Endothelial cell of umbilical vein (primary cell): ENCODE measurements around the gene KDSR. TPM values are rescaled to one million over a fixed set of nuclear protein-coding genes. Genes with fewer than 3 reads are reported as not detected.

ENCODE experiments used
- BruUV-seq: library from RNA; stranded (reverse); fragments of 400-500 nt; replicated peaks from 2 replicates; lab custom pipeline; 2021; lab: Mats Ljungman, UMichigan
- CTCF ChIA-PET: fragments of 300-600, 350-600 bp; sonication (Branson Sonifier 250); formaldehyde crosslinking; loops from one replicate; lab custom pipeline; 2021; ENCODE audit warnings: antibody characterized with exemption, inconsistent platforms; lab: Charles Lee
- POLR2A ChIA-PET: fragments of 300-600, 350-600 bp; sonication (Branson Sonifier 250); formaldehyde crosslinking; loops from one replicate; lab custom pipeline; 2021; ENCODE audit warnings: antibody characterized with exemption, inconsistent platforms; lab: Charles Lee
- DNase-seq: peaks from one replicate; pipeline ENCODE4 v3.0.0-alpha.2; 2011; ENCODE audit warnings: low read depth, low spot score
- FAIRE-seq: peaks from 2 replicates; lab custom pipeline; 2011; peaks lifted over from hg19 to GRCh38; lab: Jason Lieb, UNC
- H2AFZ ChIP-seq: 2 replicates; pipeline ENCODE4 v1.6.0; 2012; ENCODE audit warnings: low read depth, low read length, control low read depth, inconsistent platforms
- H3K27ac ChIP-seq: 2 replicates; pipeline ENCODE4 v1.5.1; 2011; ENCODE audit warnings: low read depth, mild to moderate bottlenecking, control low read depth, low read length, moderate library complexity; ENCODE audit not compliant: insufficient read depth
- H3K27me3 ChIP-seq, 2 experiments: 2 replicates each; pipeline versions ENCODE4 v1.6.0 to v1.6.1; 2011; ENCODE audit warnings: low read length in 2 of 2, mixed read lengths in 1 of 2; ENCODE audit not compliant: control insufficient read depth in 2 of 2, insufficient read depth in 2 of 2
- H3K36me3 ChIP-seq, 2 experiments: 2 replicates in 1 of 2; 3 replicates in 1 of 2; pipeline ENCODE4 v1.5.1; 2011; ENCODE audit warnings: low read length in 2 of 2, mild to moderate bottlenecking in 1 of 2, moderate library complexity in 1 of 2; ENCODE audit not compliant: control insufficient read depth in 2 of 2, insufficient read depth in 2 of 2; ENCODE audit errors: extremely low read depth in 1 of 2
- H3K4me1 ChIP-seq: 3 replicates; pipeline ENCODE4 v1.5.1; 2011; ENCODE audit warnings: mild to moderate bottlenecking, low read length; ENCODE audit not compliant: control insufficient read depth, insufficient read depth; ENCODE audit errors: extremely low read depth
- H3K4me2 ChIP-seq: 2 replicates; pipeline ENCODE4 v1.6.1; 2011; ENCODE audit warnings: low read length, control low read depth, mixed read lengths; ENCODE audit not compliant: insufficient read depth
- H3K4me3 ChIP-seq, 3 experiments: fragments of 200-600 bp in 1 of 3; sonication (generic), shearing (Covaris generic) in 1 of 3; replicated peaks in 1 of 3; 2 replicates each; pipeline ENCODE4 v1.5.1; 2011 to 2016; ENCODE audit warnings: control low read depth in 3 of 3, low read length in 3 of 3, mild to moderate bottlenecking in 2 of 3, inconsistent platforms in 1 of 3, low read depth in 1 of 3, moderate library complexity in 1 of 3; ENCODE audit not compliant: insufficient read depth in 1 of 3
- H3K79me2 ChIP-seq: 2 replicates; pipeline ENCODE4 v1.6.0; 2012; ENCODE audit warnings: low read length, inconsistent platforms; ENCODE audit not compliant: control insufficient read depth, insufficient read depth
- H3K9ac ChIP-seq: replicated peaks from 2 replicates; pipeline ENCODE3; 2011; ENCODE audit warnings: low read length, control low read depth; ENCODE audit not compliant: insufficient read depth; ENCODE audit errors: extremely low read depth
- H3K9me1 ChIP-seq: replicated peaks from 3 replicates; pipeline ENCODE4 v1.6.0; 2011; ENCODE audit warnings: mild to moderate bottlenecking, low read length; ENCODE audit not compliant: control insufficient read depth, insufficient read depth; ENCODE audit errors: extremely low read depth
- H3K9me3 ChIP-seq: replicated peaks from 2 replicates; pipeline ENCODE4 v1.5.1; 2012; ENCODE audit warnings: low read length, inconsistent platforms; ENCODE audit not compliant: control insufficient read depth, insufficient read depth
- H4K20me1 ChIP-seq: replicated peaks from 2 replicates; pipeline ENCODE3; 2011; ENCODE audit warnings: mild to moderate bottlenecking, low read length; ENCODE audit not compliant: control insufficient read depth, insufficient read depth; ENCODE audit errors: extremely low read depth
- CTCF ChIP-seq, 2 donors: IDR thresholded peaks; 1 replicate in 1 of 2; 2 replicates in 1 of 2; pipeline ENCODE4 v1.5.1; 2011; ENCODE audit warnings: low read length in 2 of 2, mild to moderate bottlenecking in 2 of 2, moderate library complexity in 2 of 2, control low read depth in 1 of 2, inconsistent platforms in 1 of 2, low read depth in 1 of 2; ENCODE audit not compliant: insufficient read depth in 1 of 2; ENCODE audit errors: extremely low read depth in 1 of 2
- EZH2 ChIP-seq: IDR thresholded peaks from 2 replicates; pipeline ENCODE4 v1.6.1; 2012; ENCODE audit warnings: borderline replicate concordance, low read depth, mild to moderate bottlenecking, moderate library complexity, low read length, inconsistent platforms; ENCODE audit not compliant: severe bottlenecking
- FOS ChIP-seq: IDR thresholded peaks from 2 replicates; pipeline ENCODE4 v1.6.1; 2011; ENCODE audit warnings: mild to moderate bottlenecking, low read length, moderate library complexity, borderline replicate concordance; ENCODE audit not compliant: insufficient read depth
- GATA2 ChIP-seq: IDR thresholded peaks from 2 replicates; pipeline ENCODE4 v1.7.0; 2011; ENCODE audit warnings: low read depth, mild to moderate bottlenecking, moderate library complexity, mixed read lengths, low read length; ENCODE audit not compliant: insufficient read length, insufficient read depth
- JUN ChIP-seq: IDR thresholded peaks from 2 replicates; pipeline ENCODE4 v1.6.1; 2011; ENCODE audit warnings: borderline replicate concordance, low read depth; ENCODE audit not compliant: insufficient read length, insufficient read depth
- MAX ChIP-seq: IDR thresholded peaks from 2 replicates; pipeline ENCODE4 v1.6.1; 2011; ENCODE audit not compliant: insufficient read depth, insufficient read length
- MYC ChIP-seq: IDR thresholded peaks from one replicate; pipeline ENCODE4 v1.6.1; 2011; ENCODE audit warnings: mild to moderate bottlenecking, low read depth, low read length
- POLR2A ChIP-seq: IDR thresholded peaks from 2 replicates; pipeline ENCODE4 v1.6.1; 2012; ENCODE audit warnings: low read depth, mild to moderate bottlenecking, control low read depth, low read length
- POLR2AphosphoS5 ChIP-seq: IDR thresholded peaks from 2 replicates; pipeline ENCODE4 v1.6.1; 2012; ENCODE audit warnings: low read depth, mild to moderate bottlenecking, control low read depth, low read length, moderate library complexity; ENCODE audit not compliant: insufficient read depth
- dilution Hi-C: fragments of 300-500 bp; cut with MboI; formaldehyde crosslinking; loops from one replicate; pipeline ENCODE4 v1.15.0; 2019; ENCODE audit warnings: low sequenced_read_pairs; ENCODE audit not compliant: extremely low pct_ligation_motif_present
- intact Hi-C: fragments of 100-400 bp; cut with micrococcal nuclease; formaldehyde crosslinking; loops from one replicate; pipeline ENCODE4 v1.10.0; 2022
- polyA plus RNA-seq, 4 experiments: library from polyadenylated mRNA; depleted of rRNA in 3 of 4; stranded (reverse) in 3 of 4; unstranded in 1 of 4; fragments of >200 nt; gene quantifications; 2 replicates each; pipeline versions ENCODE4 v1.2.1 to v1.2.3, GENCODE V29; 2011 to 2012; ENCODE audit warnings: missing spikeins in 1 of 4
- total RNA-seq: library from RNA; stranded (reverse); gene quantifications from 2 replicates; pipeline ENCODE4 v1.2.3, GENCODE V29; 2021

KDSR gene
- total and polyA plus RNA-seq, 2 donors (not counting 3 experiments of a cell fraction or from before 2014, with no cell fraction given), result 17.1 to 43.1 TPM

- Histone ChIP-seq H3K9me3 (no peaks in the 10 kb centered on the region), H3K9me1 (no peaks in the 10 kb centered on the region), H3K4me3 (no peak overlapping the region), H3K4me2 (no peak overlapping the region), H3K27me3 (no peaks in the 10 kb centered on the region), H3K9ac (no peak overlapping the region), H3K4me1 (peaks cover 3% of the 10 kb centered on the region), H3K27ac (no peak overlapping the region), H3K36me3 (no peaks in the 10 kb centered on the region), H3K79me2 (no peaks in the 10 kb centered on the region), H2AFZ (no peak overlapping the region), H4K20me1 (no peaks in the 10 kb centered on the region)
- POLR2A ChIA-PET, result no interaction called here
- dilution Hi-C loops (no loop called here), intact Hi-C loops (no loop called here)
- CTCF ChIA-PET, result interaction anchor here (1.0 kb wide), 1 partner anchor 13 kb away, joined by 3 read pairs; no protein-coding TSS in a partner anchor
- FAIRE-seq (no peak), DNase-seq (no peak)
- TF ChIP-seq MAX (no peak), POLR2AphosphoS5 (no peak), MYC (no peak), POLR2A (no peak), GATA2 (no peak), EZH2 (no peak), CTCF (IDR thresholded peaks at IDR 0.05; ENCODE audit: extremely low read depth in 1 of 2, insufficient read depth in 1 of 2, low read depth in 1 of 2, low read length in 2 of 2) (no peak), FOS (no peak), JUN (no peak)
- no TSS peak for BruUV-seq
Measured at GRCh38 chr18:63293935-63294334, 73.1 kb downstream of the KDSR start.
